Measurements from ENCODE around the gene TRIM24. TPM values are rescaled to one million over a fixed set of nuclear protein-coding genes. Genes with fewer than 3 reads are reported as not detected.

TRIM24 gene
- total and polyA plus RNA-seq, 9 donors: 17.0 to 55.6 (median 32.7) TPM

DNA sequence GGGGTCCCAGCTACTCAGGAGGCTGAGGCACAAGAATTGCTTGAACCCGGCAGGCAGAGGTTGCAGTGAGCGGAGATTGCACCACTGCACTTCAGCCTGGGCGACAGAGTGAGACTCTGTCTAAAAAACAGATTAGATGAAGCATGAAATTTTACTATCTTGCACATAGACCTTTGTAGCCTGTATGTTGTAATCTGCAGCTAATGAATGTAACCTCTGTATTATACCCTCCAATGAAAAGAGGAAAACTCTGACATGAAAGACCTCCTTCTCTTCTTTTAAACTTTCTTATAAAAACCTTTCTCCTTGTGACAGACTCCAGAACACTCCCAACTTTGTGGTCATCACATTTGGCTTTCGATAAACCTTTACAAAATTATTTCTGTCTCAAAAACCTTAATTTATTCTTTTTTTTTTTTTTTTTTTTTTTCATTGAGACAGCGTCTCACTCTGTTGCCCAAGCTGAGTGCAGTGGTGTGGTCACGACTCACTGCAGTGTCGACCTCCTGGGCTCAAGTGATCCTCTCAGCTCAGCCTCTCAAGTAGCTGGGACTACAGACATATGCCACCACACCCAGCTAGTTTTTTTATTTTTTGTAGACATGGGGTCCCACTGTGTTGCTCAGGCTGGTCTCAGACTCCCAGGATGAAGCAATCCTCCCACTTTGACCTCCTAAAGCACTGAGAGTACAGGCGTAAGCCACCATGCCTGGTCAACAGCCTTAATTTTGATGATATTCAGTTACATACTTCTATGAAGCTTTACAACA is 143.7 kb downstream of the TRIM24 start:
- Histone ChIP-seq H3K27ac (no peak overlapping the region), H3K4me3 (no peak overlapping the region), H3K27me3 (no peaks in the 10 kb centered on the region), H3K4me1 (ENCODE audit: insufficient read depth) (no peaks in the 10 kb centered on the region), H3K9me3 (no peaks in the 10 kb centered on the region), H3K36me3 (no peaks in the 10 kb centered on the region)
- WGBS, 3 donors: 94% methylated on average over 8 of the region's 8 CpGs
- intact Hi-C loops (cut with DNase I): no loop called here
- DNase-seq: no peak
- TF ChIP-seq EP300 (IDR thresholded peaks at IDR 0.05) (no peak), POLR2A (IDR thresholded peaks at IDR 0.05) (no peak)
- TF ChIP-seq, protein P1, sequence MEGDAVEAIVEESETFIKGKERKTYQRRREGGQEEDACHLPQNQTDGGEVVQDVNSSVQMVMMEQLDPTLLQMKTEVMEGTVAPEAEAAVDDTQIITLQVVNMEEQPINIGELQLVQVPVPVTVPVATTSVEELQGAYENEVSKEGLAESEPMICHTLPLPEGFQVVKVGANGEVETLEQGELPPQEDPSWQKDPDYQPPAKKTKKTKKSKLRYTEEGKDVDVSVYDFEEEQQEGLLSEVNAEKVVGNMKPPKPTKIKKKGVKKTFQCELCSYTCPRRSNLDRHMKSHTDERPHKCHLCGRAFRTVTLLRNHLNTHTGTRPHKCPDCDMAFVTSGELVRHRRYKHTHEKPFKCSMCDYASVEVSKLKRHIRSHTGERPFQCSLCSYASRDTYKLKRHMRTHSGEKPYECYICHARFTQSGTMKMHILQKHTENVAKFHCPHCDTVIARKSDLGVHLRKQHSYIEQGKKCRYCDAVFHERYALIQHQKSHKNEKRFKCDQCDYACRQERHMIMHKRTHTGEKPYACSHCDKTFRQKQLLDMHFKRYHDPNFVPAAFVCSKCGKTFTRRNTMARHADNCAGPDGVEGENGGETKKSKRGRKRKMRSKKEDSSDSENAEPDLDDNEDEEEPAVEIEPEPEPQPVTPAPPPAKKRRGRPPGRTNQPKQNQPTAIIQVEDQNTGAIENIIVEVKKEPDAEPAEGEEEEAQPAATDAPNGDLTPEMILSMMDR (IDR thresholded peaks at IDR 0.05): no peak

DNA sequence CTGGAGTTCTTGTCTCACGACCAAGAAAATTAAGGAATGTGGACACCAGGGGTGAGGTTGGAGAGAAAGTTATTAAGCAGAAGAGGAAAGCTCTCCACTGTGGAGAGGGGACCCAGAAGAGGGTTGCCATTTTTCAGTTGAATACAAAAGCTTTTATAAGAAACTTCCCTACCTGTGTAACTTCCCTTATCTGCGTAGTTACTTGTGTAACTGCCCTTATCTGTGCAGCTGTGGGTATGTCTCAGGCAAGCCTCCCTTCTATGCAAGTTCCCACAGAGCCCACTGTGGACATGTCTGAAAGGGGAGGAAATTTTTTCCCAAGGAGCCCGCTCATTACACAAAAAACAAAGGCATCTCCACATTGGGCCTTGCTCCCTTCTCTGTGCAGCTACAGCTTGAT is 146.2 kb downstream of the TRIM24 start:
- WGBS, 3 donors: 94 to 97% (median 94%) methylated on average over 3 of the region's 3 CpGs
- Histone ChIP-seq H3K4me1 (ENCODE audit: insufficient read depth) (peaks cover 4% of the 10 kb centered on the region), H3K27ac (no peak overlapping the region), H3K36me3 (no peaks in the 10 kb centered on the region), H3K4me3 (no peak overlapping the region), H3K27me3 (no peaks in the 10 kb centered on the region), H3K9me3 (no peaks in the 10 kb centered on the region)
- intact Hi-C loops (cut with DNase I): no loop called here
- TF ChIP-seq, protein P1 (IDR thresholded peaks at IDR 0.05): no peak
- TF ChIP-seq POLR2A (IDR thresholded peaks at IDR 0.05): no peak
- no peak for TF ChIP-seq EP300 (IDR thresholded peaks at IDR 0.05)
- no peak for DNase-seq

DNA sequence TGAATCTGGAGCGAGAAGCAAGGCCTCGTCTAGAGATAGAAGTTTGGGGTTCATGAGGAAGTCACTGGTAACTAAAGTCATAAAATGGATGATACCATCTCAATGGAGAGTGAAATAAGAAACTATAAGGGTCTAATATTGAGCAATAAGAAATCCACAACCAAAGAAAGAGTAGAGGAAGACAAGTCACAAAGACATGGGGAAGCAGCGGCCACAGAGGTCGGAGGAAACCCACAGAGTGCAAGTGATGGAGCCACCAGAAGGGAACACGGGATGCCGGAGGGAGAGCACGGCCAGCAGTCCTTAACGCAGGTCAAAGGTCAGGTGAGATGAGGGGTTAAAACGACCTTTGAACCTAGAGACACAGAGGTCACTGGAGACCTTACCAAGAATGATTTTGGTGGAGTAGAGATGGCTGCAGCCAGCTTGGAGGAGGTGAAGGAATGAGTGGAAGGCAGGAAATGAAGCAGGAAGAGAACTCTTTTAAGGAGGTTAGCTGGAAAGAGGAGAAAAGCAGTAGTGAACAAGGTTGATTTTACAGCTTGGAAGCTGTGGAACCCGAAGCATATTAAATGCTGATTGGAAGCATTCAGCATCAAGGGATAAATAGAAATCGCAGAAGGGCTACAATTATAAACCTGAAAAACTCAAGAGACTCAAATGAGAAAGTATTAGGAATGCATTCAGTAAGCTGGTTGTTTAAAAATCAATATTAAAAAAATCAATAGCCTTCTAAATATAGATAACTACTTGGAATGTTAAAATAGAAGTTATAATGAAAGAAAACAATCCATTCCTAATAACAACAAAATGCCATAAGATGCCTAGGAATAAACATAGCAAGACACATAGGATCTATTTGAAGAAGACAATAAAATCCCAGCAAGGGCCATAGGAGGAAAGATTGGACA is 147.4 kb downstream of the TRIM24 start:
- Histone ChIP-seq H3K4me3 (no peak overlapping the region), H3K27me3 (no peaks in the 10 kb centered on the region), H3K9me3 (no peaks in the 10 kb centered on the region), H3K36me3 (no peaks in the 10 kb centered on the region), H3K27ac (no peak overlapping the region), H3K4me1 (ENCODE audit: insufficient read depth) (peaks cover 4% of the 10 kb centered on the region)
- intact Hi-C loops (cut with DNase I): no loop called here
- no peak for TF ChIP-seq POLR2A (IDR thresholded peaks at IDR 0.05)
- TF ChIP-seq, protein P1 (IDR thresholded peaks at IDR 0.05): no peak
- TF ChIP-seq EP300 (IDR thresholded peaks at IDR 0.05): no peak
- no peak for DNase-seq
- WGBS, 3 donors: 84 to 89% (median 86%) methylated on average over 11 of the region's 11 CpGs

DNA sequence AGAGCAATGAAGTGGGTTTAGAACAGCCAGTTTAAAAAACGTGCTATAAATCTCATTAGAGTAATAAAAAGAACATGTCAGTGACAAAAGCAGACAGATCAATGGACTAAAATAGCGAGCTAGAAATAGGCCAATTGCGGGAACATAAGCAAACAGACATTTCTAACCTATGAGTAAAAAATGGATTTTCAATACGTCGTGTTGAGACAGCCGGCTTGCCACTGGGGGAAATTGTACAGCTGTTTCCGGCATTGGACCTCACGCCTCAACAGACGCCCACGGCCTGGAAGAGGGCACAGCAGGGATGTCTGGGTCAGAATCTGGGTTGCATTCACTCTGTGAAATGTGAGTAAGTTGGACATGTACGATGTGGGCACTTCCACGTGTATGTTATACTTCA is 148.2 kb downstream of the TRIM24 start:
- no peak for DNase-seq
- intact Hi-C loops (cut with DNase I): no loop called here
- TF ChIP-seq EP300 (IDR thresholded peaks at IDR 0.05): no peak
- TF ChIP-seq, protein P1 (IDR thresholded peaks at IDR 0.05): no peak
- H3K9me3 ChIP-seq: no peaks in the 10 kb centered on the region
- WGBS, 3 donors: 64 to 71% (median 70%) methylated on average over 12 of the region's 12 CpGs
- no peak overlapping the region for H3K27ac ChIP-seq
- H3K36me3 ChIP-seq: no peaks in the 10 kb centered on the region
- H3K4me3 ChIP-seq: no peak overlapping the region
- H3K27me3 ChIP-seq: no peaks in the 10 kb centered on the region
- H3K4me1 ChIP-seq (ENCODE audit: insufficient read depth): peaks cover 4% of the 10 kb centered on the region

Measured in ovary (tissue), 9 donors.